Vagina (tissue), 2 donors: ENCODE results near the gene CUX1. TPM values are rescaled to one million over a fixed set of nuclear protein-coding genes. Genes with fewer than 3 reads are reported as not detected.
"Not testable (repeated sequence)": the region's sequence is repeated elsewhere in the genome, so short reads cannot be mapped to it uniquely, and the experiment has no call there.

Experiments
- DNase-seq, 2 donors: peaks; one replicate each; pipeline ENCODE4 v3.0.0-alpha.2; 2017; ENCODE audit errors: extremely low spot score in 2 of 2
- H3K27ac ChIP-seq: fragments of 200-600 bp; sonication (generic); one replicate; pipeline ENCODE4 v1.5.1; 2019
- H3K27me3 ChIP-seq: fragments of 200-600 bp; sonication (generic); one replicate; pipeline ENCODE4 v1.5.1; 2019
- H3K36me3 ChIP-seq, 2 donors: fragments of 200-600 bp; sonication (generic); one replicate each; pipeline ENCODE4 v1.5.1; 2017 to 2019
- H3K4me1 ChIP-seq: fragments of 200-600 bp; sonication (generic); one replicate; pipeline ENCODE4 v1.5.1; 2019
- H3K4me3 ChIP-seq, 2 donors: fragments of 200-600 bp; sonication (generic); 1 replicate in 1 of 2; 2 replicates in 1 of 2; pipeline ENCODE4 v1.5.1; 2016 to 2019
- H3K9me3 ChIP-seq: fragments of 200-600 bp; sonication (generic); one replicate; pipeline ENCODE4 v1.5.1; 2019
- POLR2A ChIP-seq, 2 donors: fragments of 450-650 bp; IDR thresholded peaks; one replicate each; pipeline ENCODE4 v1.6.1; 2017; ENCODE audit warnings: antibody characterized with exemption in 2 of 2, mild to moderate bottlenecking in 2 of 2, moderate library complexity in 2 of 2
- POLR2AphosphoS5 ChIP-seq, 2 donors: sonication (generic); formaldehyde crosslinking; IDR thresholded peaks; one replicate each; pipeline ENCODE4 v1.9.0; 2017; ENCODE audit warnings: antibody characterized with exemption in 2 of 2, mild to moderate bottlenecking in 2 of 2, low read depth in 1 of 2; ENCODE audit not compliant: insufficient read depth in 1 of 2
- intact Hi-C: fragments of 100-400 bp; cut with DNase I; formaldehyde crosslinking; loops from one replicate; pipeline ENCODE4 v1.15.1; 2023
- total RNA-seq: library from RNA; depleted of rRNA; stranded (reverse); fragments of >200 nt; gene quantifications from one replicate; pipeline ENCODE4 v1.2.3, GENCODE V29; 2016
- TF ChIP-seq, protein P1 (sequence below), 3 experiments: fragments of 450-650 bp in 2 of 3; fragments of 200-600 bp in 1 of 3; sonication (generic) in 1 of 3; IDR thresholded peaks; one replicate each; pipeline ENCODE4 v1.5.1; 2017 to 2019; ENCODE audit warnings: antibody characterized with exemption in 3 of 3, mild to moderate bottlenecking in 2 of 3, moderate library complexity in 2 of 3

The CUX1 gene
- total RNA-seq, 1 donor from 2014 or later = 65.3 TPM

DNA sequence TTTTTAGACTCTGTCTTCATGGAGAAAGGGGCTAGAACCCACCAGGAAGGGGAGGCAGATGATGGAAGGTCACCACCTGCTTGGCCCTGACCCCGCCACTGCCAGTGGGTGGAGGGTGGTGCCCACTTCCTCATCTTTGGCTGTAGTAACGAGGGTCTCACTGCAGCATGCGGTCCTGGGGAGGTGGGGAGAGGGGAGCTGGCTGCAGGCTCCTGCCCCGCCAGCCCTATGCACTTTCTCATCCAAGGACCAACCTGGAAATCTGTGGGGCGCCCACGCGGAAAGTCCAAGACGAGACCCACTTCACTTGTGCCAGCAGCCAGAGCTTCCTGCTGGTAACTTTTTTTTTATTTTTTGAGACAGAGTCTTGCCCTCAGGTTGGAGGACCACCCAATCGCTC is 101.0 kb downstream of the CUX1 start:
- no peak overlapping the region for H3K27ac ChIP-seq
- peaks cover 0 to 6% of the 10 kb centered on the region in 2 donors for H3K36me3 ChIP-seq
- DNase-seq = no peak
- peaks cover 16% of the 10 kb centered on the region for H3K4me1 ChIP-seq
- no peaks in the 10 kb centered on the region for H3K27me3 ChIP-seq
- TF ChIP-seq POLR2AphosphoS5 (IDR thresholded peaks at IDR 0.05; ENCODE audit: insufficient read depth in 1 of 2, low read depth in 1 of 2) (no peak), POLR2A (IDR thresholded peaks at IDR 0.05) (no peak)
- TF ChIP-seq, protein P1, sequence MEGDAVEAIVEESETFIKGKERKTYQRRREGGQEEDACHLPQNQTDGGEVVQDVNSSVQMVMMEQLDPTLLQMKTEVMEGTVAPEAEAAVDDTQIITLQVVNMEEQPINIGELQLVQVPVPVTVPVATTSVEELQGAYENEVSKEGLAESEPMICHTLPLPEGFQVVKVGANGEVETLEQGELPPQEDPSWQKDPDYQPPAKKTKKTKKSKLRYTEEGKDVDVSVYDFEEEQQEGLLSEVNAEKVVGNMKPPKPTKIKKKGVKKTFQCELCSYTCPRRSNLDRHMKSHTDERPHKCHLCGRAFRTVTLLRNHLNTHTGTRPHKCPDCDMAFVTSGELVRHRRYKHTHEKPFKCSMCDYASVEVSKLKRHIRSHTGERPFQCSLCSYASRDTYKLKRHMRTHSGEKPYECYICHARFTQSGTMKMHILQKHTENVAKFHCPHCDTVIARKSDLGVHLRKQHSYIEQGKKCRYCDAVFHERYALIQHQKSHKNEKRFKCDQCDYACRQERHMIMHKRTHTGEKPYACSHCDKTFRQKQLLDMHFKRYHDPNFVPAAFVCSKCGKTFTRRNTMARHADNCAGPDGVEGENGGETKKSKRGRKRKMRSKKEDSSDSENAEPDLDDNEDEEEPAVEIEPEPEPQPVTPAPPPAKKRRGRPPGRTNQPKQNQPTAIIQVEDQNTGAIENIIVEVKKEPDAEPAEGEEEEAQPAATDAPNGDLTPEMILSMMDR (IDR thresholded peaks at IDR 0.05) = no peak
- no peaks in the 10 kb centered on the region for H3K9me3 ChIP-seq
- intact Hi-C loops = no loop called here
- no peak overlapping the region for H3K4me3 ChIP-seq

DNA sequence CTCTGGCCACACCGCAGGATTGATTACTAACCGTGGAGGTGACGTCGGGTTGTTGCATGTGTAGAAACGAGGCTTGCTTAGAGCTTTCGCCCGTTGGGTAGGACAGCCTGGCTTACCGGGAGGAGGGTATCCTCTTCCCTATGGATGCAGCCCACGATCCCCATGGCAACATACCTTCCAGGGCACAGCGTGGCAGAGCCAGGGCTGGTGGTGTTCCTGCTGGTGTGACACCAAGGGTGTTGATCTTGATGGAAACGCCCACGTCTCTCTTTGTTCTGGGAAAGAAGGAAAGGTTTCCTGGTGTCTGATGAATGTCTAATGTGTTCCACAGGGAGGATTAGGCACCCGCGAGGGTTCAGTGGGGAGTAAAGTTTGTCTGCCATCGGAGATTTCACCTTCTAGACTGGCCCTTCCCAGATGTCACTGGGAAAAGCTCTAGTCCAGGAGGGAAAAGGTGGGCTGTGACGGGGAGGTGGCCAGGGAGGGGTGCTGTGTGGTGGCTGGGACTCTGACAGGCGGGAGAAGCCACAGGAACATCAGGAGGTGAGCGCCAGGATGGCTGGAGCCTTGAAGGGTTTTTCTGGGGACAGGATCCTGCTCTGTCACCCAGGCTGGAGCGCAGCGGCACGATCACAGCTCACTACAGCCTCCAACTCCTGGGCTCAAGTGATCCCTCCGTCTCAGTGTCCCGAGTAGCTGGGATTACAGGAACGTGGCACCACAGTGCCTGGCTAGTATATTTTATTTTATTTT is 102.1 kb downstream of the CUX1 start:
- Histone ChIP-seq H3K4me1 (peaks cover 23% of the 10 kb centered on the region), H3K27me3 (no peaks in the 10 kb centered on the region), H3K27ac (no peak overlapping the region), H3K36me3 (peaks cover 0 to 6% of the 10 kb centered on the region in 2 donors), H3K9me3 (no peaks in the 10 kb centered on the region), H3K4me3 (no peak overlapping the region)
- intact Hi-C loops = no loop called here
- no peak for DNase-seq
- TF ChIP-seq POLR2A (IDR thresholded peaks at IDR 0.05) (no peak), POLR2AphosphoS5 (IDR thresholded peaks at IDR 0.05; ENCODE audit: insufficient read depth in 1 of 2, low read depth in 1 of 2) (no peak)
- TF ChIP-seq, protein P1 (IDR thresholded peaks at IDR 0.05) = no peak

DNA sequence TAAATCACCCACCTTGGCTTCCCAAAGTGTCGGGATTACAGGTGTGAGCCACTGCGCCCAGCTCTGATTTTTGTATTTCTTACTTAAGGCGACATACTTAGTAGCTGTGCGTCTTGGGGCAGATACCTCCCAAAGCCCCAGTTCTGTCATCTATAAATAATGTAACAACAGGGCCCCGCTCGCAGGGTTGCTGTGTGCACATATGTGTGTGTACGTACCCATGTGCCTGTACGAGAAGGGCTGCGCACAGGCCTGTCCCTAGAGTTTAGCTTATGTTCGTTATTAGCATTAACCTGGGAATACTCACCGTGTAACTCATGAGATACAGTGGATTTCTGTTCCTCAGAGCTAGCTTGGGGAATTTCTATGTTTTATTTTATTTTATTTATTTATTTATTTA is 103.6 kb downstream of the CUX1 start:
- H3K4me3 ChIP-seq = no peak overlapping the region
- intact Hi-C loops = no loop called here
- peaks cover 0 to 6% of the 10 kb centered on the region in 2 donors for H3K36me3 ChIP-seq
- DNase-seq = no peak
- H3K27me3 ChIP-seq = no peaks in the 10 kb centered on the region
- no peak overlapping the region for H3K27ac ChIP-seq
- TF ChIP-seq, protein P1 (IDR thresholded peaks at IDR 0.05) = no peak
- TF ChIP-seq POLR2A (IDR thresholded peaks at IDR 0.05) = no peak
- no peak for TF ChIP-seq POLR2AphosphoS5 (IDR thresholded peaks at IDR 0.05; ENCODE audit: insufficient read depth in 1 of 2, low read depth in 1 of 2)
- H3K4me1 ChIP-seq = peaks cover 23% of the 10 kb centered on the region
- H3K9me3 ChIP-seq = no peaks in the 10 kb centered on the region

DNA sequence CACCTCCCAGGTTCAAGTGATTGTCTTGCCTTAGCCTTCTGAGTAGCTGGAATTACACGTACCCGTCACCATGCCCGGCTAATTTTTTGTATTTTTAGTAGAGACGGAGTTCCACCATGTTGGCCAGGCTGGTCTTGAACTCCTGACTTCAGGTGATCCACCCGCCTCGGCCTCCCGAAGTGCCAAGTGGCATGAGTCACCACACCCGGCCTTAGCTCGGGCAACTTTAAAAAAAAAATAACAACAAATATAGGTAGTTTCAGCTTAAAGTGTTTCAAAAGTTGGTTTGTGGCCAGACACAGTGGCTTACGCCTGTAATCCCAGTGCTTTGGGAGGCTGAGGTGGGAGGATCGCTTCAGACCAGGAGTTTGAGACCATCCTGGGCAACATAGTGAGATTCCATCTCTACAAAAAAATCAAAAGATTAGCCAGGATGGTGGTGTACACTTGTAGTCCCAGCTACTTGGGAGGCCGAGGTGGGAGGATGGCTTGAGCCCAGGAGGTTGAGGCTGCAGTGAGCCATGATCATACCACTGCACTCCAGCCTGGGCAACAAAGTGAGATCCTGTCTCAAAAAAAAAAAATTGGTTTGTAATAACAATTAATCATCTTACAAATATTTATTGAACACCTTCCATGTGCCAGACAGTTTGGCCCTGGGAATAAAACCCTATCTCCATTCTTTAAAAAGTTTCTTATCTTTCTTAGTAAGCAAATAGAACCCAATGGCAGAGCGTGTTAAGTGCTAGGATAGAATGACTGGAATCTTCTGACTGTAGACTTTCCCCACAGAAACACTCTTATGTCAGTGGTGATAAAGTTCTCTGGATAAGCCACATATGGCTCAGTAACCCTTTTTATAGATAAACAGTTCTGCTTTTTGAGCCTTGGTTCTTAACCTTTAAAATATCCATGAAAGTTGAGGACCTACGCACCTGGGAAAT is 104.4 kb downstream of the CUX1 start:
- H3K4me1 ChIP-seq = peaks cover 23% of the 10 kb centered on the region
- H3K36me3 ChIP-seq, H3K9me3 ChIP-seq, H3K27ac ChIP-seq, H3K27me3 ChIP-seq, DNase-seq, intact Hi-C loops, H3K4me3 ChIP-seq: not testable (repeated sequence)

GRCh38 chr7:101922631-101923601 is 105.5 kb downstream of the CUX1 start:
- TF ChIP-seq POLR2A (IDR thresholded peaks at IDR 0.05) = no peak
- no peak for TF ChIP-seq POLR2AphosphoS5 (IDR thresholded peaks at IDR 0.05; ENCODE audit: insufficient read depth in 1 of 2, low read depth in 1 of 2)
- TF ChIP-seq, protein P1 (IDR thresholded peaks at IDR 0.05) = no peak
- peaks cover 23% of the 10 kb centered on the region for H3K4me1 ChIP-seq
- no peak for DNase-seq
- H3K27me3 ChIP-seq = no peaks in the 10 kb centered on the region
- H3K9me3 ChIP-seq = no peaks in the 10 kb centered on the region
- no peaks in the 10 kb centered on the region for H3K36me3 ChIP-seq
- intact Hi-C loops = no loop called here
- H3K27ac ChIP-seq = peak overlapping the region; percentile 67
- H3K4me3 ChIP-seq = no peak overlapping the region
